ENCODE measurements around the gene PRF1.

Gene PRF1

DNA sequence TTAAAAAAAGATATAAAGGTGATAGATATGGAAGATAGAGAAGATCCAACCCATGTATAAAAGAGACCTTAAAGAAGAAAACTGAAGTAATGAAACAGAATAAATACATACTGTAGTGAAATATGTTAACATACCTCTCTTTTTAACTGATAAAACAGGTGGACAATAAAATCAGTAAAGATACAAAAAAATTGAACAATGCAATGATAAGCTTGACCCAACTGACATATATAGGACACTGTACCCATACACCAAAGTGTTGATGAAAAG lies 17.4 kb upstream of the PRF1 start:
- H3K4me1 ChIP-seq (ENCODE audit: control insufficient read depth in 1 of 2, insufficient read depth in 1 of 2, low read depth in 1 of 2, low read length in 1 of 2): no peaks in the 10 kb centered on the region
- no peak overlapping the region for H3K4me3 ChIP-seq (ENCODE audit: low read depth in 1 of 2, low read length in 1 of 2)
- no peaks in the 10 kb centered on the region for H3K27me3 ChIP-seq
- H3K36me3 ChIP-seq: no peaks in the 10 kb centered on the region
- TF ChIP-seq, protein P1, sequence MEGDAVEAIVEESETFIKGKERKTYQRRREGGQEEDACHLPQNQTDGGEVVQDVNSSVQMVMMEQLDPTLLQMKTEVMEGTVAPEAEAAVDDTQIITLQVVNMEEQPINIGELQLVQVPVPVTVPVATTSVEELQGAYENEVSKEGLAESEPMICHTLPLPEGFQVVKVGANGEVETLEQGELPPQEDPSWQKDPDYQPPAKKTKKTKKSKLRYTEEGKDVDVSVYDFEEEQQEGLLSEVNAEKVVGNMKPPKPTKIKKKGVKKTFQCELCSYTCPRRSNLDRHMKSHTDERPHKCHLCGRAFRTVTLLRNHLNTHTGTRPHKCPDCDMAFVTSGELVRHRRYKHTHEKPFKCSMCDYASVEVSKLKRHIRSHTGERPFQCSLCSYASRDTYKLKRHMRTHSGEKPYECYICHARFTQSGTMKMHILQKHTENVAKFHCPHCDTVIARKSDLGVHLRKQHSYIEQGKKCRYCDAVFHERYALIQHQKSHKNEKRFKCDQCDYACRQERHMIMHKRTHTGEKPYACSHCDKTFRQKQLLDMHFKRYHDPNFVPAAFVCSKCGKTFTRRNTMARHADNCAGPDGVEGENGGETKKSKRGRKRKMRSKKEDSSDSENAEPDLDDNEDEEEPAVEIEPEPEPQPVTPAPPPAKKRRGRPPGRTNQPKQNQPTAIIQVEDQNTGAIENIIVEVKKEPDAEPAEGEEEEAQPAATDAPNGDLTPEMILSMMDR (IDR thresholded peaks at IDR 0.05): no peak
- no peak overlapping the region for H3K27ac ChIP-seq
- H3K9me3 ChIP-seq: no peaks in the 10 kb centered on the region

DNA sequence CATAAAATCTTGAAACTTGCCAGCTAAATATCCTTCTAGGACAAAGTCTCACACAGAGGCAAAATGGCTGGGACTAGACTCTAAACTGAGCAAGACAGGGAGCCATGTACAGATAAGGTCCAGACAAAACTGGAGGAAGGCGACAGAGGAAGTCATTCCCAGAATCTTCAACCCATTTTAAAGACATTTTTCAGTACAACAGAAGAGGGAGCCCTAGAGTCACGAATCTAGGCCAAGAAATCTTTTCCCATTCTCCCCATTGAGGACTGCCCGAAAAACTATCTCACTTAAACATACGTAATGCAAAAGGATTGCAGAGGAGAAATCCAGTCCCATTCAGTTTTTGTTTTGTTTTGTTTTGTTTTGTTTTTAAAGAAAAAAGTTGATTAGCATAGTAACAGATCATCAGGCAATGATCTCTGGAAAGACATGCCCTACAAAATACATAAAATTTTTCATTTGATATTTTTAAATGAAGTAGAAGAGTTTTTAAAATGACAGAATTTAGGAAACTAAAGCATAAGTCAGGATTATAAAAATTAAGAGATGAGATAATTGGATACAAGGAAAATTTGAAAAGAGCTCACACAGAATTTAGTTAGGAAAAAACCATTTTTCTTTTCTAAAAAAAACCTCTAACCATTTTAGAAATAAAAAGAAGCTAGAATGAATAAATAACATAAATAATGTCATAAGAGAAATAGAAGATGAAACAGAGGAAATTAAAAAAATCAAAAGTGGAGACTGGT lies 16.9 kb upstream of the PRF1 start:
- Histone ChIP-seq H3K4me1 (ENCODE audit: control insufficient read depth in 1 of 2, insufficient read depth in 1 of 2, low read depth in 1 of 2, low read length in 1 of 2) (no peaks in the 10 kb centered on the region), H3K4me3 (ENCODE audit: low read depth in 1 of 2, low read length in 1 of 2) (no peak overlapping the region), H3K27me3 (no peaks in the 10 kb centered on the region), H3K27ac (no peak overlapping the region), H3K36me3 (no peaks in the 10 kb centered on the region), H3K9me3 (no peaks in the 10 kb centered on the region)
- TF ChIP-seq, protein P1 (IDR thresholded peaks at IDR 0.05): no peak

DNA sequence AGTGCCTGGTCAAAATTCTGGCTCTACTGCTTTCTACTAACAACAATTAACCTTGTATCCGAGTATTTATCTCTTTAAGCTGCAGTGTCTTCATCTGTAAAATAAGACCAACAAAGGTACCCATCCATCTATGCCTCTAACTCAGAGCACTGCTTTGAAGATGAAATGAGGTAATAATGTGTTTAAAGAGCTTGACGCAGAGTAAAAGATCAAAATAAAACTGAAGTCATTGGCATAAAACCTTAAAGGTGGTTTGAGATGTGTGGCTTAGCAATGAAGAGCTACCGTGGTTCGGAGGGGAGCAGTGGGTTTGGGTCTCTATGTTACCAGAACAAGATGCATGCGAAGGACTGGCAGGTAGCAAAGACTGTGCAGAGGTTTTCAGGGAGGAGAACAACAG lies 16.1 kb upstream of the PRF1 start:
- Histone ChIP-seq H3K27me3 (no peaks in the 10 kb centered on the region), H3K4me3 (ENCODE audit: low read depth in 1 of 2, low read length in 1 of 2) (no peak overlapping the region), H3K27ac (no peak overlapping the region), H3K4me1 (ENCODE audit: control insufficient read depth in 1 of 2, insufficient read depth in 1 of 2, low read depth in 1 of 2, low read length in 1 of 2) (no peaks in the 10 kb centered on the region), H3K9me3 (no peaks in the 10 kb centered on the region), H3K36me3 (no peaks in the 10 kb centered on the region)
- TF ChIP-seq, protein P1 (IDR thresholded peaks at IDR 0.05): no peak

DNA sequence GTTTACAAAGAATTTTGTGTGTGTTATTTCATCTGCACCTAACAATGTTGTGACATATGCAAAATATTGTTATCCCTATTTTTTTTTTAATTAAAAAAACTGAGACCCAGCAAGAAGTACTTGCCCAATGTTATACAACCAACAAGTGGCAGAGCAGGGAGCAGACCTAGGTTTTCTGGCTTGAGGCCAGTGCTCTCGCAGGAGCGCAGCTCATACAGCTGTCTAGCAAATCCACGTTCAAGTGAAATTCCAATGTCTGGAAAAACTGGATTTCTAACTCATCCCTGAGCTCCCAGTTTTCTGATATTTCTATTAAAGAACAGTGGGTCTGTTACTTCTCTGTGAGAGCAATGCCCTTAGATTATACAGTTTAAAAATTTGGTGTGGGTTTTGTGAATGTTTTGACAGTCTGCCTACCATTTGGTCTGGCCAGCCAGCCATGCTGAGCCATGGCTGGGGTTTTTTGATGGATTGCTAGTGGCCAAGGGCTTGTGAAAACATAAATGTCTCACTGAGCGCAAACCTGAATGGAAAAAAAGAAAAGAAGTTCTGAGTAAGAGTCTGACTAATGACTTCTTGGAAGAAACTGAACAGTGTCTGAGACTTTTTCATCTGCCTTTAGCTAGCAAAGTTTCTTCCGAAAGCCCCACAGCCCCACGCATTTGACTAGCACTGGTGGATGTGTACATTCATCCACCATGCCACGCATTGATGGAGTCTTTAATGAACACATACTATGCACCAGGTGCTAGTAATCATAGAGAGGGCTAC lies 15.4 kb upstream of the PRF1 start:
- no peak overlapping the region for H3K27ac ChIP-seq
- no peaks in the 10 kb centered on the region for H3K27me3 ChIP-seq
- no peaks in the 10 kb centered on the region for H3K9me3 ChIP-seq
- no peak overlapping the region for H3K4me3 ChIP-seq (ENCODE audit: low read depth in 1 of 2, low read length in 1 of 2)
- TF ChIP-seq, protein P1 (IDR thresholded peaks at IDR 0.05): no peak
- no peaks in the 10 kb centered on the region for H3K4me1 ChIP-seq (ENCODE audit: control insufficient read depth in 1 of 2, insufficient read depth in 1 of 2, low read depth in 1 of 2, low read length in 1 of 2)
- no peaks in the 10 kb centered on the region for H3K36me3 ChIP-seq

DNA sequence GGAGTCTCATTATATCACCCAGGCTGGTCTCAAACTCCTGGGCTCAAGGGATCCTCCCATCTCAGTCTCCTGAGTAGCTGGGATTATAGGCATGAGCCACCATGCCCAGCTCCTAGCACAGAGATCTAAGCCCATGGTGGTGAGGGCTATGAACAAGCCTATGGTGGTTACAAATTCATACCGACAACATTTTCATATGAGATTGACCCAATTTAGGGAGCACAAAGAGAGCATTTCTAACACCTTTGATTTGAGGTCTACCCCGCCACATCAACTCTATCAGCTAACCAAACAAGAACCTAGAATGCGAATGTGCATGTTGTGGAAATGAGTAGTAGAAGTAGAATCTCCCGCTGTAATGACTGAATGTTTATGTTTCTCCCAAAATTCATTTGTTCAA lies 14.2 kb upstream of the PRF1 start:
- Histone ChIP-seq H3K4me1 (ENCODE audit: control insufficient read depth in 1 of 2, insufficient read depth in 1 of 2, low read depth in 1 of 2, low read length in 1 of 2) (no peaks in the 10 kb centered on the region), H3K27me3 (no peaks in the 10 kb centered on the region), H3K9me3 (no peaks in the 10 kb centered on the region), H3K27ac (no peak overlapping the region), H3K4me3 (ENCODE audit: low read depth in 1 of 2, low read length in 1 of 2) (no peak overlapping the region), H3K36me3 (no peaks in the 10 kb centered on the region)
- TF ChIP-seq, protein P1 (IDR thresholded peaks at IDR 0.05): no peak

Data from neutrophil (primary cell).